NCI-H510A treated with DMSO at 0.1 percent for 48 hours (cell line): ENCODE results near the gene ASAP2.

ENCODE experiments used
- DNase-seq: peaks from one replicate; lab custom pipeline; 2025; lab: John Stamatoyannopoulos, UW

The ASAP2 gene

DNA sequence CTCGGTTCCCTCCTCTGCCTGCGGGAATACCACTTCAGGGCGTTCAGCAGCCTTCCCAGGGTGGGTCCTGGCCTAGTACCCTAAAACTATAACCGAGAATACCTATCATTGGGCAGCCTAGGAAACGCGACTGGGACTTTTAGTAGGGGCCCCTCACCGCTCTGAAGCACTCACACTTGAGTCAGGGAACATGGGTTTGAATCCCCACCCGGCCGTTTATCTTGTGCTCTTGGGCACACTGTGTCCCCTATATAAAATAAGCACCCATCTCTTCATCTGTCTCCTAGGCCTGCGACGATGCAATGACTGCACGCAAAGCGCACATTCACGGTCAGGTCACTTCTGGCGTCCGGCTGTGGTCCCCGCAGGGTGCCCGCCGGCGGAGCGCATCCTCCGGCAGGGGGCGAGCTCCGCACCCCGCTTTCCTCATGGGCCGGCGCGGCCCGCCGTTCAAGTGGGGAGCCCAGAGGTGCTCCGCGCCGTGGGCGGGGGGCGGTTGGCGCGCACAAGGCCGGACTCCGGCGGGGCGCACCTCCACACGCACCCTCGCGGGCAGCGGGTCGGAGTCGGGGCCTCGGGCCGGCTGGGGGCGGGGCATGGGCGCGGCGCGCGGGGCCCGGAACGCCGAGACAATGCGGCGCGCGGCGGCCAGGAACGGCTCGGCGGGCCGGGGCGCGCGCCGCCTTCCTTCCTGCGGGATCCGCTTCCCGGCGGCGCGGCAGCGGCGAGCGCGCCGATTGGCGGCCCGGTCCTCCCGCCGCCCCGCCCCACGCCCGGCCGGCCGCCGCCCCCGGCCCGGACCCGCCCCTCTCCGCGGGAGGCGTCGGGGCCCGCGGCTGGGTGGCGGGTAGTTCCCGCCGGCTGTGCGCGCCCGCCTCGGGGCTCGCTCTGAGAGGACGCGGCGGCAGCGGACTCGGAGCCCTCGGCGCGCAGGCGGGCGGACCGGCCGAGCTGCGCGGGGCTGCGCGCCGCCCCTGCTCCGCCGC is at the start of gene ASAP2:
Gene ASAP2, plus strand, starts transcription at position 850 of the 986 bp plus-strand sequence. CDS start 293 bp downstream, outside the sequence.
- peak; percentile 50 for DNase-seq

DNA sequence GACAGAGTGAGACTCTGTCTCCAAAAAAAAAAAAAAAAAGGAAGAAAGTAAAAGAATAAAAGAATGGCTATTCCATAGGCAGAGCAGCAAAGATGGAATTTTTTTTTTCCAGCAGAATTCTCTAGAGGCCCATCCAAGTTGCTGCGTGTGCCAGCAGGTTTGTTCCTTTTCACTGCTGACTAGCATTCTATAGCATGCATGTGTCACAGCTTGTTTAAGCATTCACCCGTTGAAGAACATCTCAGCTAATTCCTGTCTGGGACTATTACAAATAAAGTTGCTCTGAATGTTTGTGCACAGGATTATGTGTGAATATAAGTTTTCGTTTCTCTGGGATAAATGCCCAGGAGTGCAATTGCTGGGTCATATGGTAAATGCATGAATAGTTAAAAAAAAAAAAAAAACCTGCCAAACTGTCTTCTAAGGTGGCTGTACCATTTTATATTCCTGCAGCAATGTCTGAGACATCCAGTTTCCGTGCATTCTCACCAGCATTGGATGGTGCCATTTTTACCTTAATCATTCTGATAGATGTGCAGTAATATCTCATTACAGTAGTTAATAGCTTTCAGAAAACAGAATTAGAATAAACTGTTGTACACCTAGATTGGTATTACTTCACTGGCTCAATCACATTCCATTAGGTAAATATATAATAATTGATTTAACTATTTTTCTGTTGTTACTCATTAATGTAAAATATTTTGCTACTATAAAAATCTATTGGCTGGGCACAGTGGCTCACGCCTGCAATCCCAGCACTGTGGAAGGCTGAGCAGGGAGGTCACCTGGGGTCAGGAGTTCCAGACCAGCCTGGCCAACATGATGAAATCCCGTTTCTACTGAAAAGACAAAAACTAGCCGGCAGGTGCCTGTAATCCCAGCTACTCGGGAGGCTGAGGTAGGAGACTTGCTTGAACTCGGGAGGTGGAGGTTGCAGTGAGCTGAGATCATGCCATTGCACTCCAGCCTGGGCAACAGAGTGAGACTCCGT is 47.5 kb upstream of the ASAP2 start:
- no peak for DNase-seq

DNA sequence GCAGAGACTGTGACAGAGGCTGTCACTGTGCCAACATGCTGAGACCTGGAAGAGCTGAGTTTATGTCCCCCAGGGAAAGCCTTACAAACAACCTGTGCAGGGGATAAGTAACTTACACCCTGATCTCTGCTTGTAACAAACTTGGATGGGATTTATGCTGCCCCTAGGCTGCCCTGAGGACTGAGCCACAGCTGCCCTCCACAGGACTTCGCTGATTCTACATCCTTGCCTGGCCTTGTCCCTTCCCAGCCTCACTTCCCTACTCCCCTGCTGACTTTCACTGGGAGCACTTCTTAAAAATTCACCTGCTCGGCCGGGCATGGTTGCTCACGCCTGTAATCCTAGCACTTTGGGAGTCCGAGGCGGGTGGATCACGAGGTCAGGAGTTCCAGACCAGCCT is 45.9 kb upstream of the ASAP2 start:
- no peak for DNase-seq

DNA sequence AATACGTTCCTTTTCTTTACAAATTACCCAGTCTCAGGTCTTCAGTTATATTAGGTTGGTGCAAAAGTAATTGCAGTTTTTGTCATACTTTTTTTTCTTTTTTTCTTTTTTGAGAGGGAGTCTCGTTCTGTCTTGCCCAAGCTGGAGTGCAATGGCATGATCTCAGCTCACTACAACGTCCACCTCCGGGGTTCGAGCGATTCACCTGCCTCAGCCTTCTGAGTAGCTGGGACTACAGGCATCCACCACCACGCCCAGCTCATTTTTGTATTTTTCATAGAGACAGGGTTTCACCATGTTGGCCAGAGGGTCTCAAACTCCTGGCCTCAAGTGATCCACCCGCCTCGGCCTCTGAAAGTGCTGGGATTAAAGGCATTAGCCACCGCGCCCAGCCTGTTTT is 43.8 kb upstream of the ASAP2 start:
- DNase-seq: no peak

DNA sequence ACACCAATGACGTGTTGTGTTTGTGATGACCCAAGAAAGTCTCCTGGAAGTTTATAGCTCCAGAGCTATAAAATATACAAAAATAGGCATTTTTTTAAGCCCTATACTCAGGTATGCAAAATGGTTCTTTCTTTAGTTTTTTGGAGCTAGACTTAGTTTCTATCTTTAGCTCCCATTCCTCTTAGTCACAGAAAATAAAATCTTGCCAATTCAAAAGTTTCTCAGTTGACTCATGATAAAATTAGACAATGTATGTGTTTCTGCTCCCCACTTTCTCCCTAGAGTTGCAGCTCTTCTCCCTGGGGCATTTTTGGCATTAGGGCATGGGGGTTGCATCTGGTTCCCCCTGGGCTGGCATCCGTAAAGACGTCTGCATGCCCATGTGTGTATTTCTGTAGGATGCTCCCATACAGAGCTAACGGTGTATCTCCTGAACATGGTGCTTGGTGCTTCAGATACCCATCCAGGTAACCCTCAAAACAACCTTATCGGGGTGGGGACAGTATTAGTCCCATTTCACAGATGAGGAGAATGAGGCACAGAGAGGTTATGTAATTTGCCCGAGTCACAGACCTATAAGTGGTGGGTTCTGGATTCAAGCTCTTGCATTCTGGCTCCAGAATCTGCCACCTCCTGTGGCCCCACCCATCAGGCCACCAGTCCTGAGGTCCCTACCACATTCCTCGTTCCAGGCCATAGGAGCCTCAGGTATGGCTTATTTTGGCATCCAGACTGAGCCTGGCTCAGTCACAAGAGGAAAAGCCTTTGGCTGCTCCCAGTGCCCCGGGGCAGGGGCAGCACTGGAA is 43.1 kb upstream of the ASAP2 start:
- no peak for DNase-seq

DNA sequence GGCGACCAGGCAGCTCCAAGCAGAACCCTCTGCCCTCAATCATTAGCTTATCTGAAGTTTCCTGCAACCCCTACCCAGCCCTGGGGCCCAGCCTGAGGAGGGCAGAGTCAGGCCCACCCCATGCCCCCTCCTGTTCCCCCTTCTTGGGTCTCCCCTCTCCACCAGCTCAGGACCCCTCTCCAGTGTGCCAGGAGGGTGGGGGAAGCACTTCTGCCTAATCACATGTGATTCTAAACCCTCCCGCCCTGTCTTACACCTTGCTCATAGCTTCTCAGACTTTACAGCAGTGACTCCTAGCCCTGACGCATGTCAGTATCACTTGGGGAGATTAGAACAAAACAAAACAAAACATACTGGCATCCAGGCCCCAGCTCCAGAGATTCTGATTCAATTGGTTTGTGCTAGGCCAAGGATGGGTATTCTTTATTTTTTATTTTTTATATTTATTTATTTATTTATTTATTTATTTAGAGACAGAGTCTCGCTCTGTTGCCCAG is 42.5 kb upstream of the ASAP2 start:
- DNase-seq: no peak

DNA sequence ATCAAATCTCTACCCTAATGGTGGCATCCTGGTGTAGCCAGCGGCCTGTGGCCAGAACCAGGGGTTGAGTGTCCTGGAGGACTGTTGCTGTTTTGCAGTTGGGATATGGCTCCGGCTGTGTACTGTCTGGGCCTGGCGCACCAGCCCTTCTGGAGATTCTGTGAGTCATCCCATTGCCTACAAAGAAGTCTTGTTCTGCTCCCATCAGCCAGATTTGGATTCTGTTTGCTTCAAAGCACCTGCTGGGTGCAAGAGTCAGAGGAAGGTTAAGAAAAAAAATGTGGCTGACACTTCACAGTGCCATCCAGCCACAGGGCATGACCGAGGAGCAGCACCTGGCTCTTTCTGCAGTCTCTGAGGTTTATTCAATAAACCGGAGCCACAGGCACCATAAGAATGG is 41.0 kb upstream of the ASAP2 start:
- DNase-seq: no peak

DNA sequence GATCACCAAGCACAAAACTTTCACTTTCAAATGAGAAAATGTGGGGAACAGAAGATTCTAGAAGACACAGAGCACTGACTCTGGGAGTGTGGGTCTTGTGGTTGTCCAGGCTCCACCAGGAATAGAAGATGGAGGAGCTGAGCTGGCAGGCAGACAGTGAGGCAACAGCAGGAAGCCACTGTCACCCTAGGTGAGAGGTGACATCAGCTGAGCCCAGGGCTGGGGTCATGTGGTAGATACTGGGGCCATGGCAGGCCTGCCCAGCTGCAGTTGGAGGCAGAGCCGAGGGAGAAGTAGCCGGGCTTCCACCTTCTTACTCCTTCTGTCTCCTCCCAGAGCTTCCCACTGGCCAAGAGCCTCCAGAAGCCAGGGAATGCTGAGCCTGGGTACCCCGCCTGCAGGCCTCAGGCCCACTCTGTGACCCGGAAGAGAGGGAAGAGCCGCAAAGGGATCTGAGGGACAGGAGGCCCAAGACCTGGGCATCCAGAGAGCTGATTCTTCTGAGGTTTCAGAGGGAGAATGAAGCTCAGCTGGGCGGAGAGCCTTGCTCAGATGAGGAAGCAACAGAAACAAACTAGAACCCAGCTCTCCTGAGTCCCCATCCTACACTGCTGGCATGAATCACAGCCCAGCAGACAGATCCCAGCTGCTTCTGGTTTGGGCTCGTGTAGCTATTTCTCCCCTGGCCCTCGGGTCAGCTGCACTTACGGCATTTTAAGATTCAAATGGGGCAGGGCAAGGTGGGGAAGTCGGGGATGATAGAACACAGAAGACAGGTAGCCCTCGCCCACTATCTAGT is 39.8 kb upstream of the ASAP2 start:
- DNase-seq: no peak

DNA sequence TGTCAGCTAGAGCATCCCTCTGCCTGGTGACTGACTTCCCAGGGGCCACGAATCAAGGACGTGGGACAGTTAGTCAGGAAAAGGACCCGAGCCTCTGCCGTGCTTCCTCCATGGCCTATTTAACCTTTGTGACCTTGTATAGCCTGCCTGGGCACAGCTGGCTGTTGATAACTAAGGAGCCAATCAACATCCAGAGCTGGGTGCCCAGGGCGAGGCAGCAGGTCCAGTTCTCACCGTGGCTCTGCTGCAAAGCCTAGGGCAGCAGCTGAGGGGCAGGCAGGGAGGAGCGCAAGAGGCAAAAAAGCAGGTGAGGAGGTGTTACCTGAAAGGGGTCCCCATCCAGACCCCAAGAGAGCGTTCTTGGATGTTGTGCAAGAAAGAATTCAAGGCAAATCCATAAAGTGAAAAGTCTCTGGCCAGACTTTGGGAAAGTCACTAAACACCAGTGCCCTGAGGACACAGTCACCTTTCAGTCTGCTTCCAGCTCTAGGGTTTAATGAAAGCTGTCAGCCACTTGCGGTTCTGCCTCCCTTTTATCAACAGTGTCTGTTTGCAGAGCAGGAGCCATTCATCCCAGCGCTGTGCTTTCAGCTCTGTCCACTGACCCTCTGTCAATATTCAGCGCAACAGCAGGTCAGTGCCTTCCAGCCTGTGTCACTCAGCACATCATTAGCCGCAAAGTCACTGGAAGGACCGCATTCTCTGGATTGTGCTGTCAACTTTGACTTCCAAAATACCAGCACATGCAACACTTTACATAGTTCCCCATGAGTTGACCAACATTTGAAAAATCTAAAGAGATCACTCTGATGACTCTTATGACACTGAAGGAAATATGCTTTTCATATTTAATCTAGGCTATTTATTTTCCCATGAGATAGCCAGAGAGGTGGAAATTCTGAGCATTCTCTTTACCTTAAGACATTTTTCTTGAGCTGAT is 38.6 kb upstream of the ASAP2 start:
- DNase-seq: peak; percentile 33

DNA sequence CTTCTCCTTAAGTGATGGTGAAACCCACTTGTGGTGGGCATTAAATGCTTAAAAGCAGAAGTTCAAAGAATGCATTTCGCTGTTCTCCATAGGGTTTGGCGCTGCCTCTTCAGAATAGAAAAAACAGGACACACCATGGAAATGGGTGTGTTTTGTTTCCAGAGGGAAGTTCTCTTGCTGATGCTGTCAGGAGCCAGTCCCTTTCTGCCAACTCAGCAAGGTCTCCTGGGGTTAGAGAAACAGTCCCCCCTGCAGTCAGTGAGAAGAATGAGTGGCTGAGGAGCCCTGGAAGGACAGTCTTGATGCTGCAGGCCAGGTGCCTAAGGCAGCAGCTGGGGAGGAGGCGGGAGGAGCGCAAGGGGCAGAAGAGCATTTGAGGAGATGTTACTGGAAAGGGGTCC is 37.8 kb upstream of the ASAP2 start:
- DNase-seq: no peak

DNA sequence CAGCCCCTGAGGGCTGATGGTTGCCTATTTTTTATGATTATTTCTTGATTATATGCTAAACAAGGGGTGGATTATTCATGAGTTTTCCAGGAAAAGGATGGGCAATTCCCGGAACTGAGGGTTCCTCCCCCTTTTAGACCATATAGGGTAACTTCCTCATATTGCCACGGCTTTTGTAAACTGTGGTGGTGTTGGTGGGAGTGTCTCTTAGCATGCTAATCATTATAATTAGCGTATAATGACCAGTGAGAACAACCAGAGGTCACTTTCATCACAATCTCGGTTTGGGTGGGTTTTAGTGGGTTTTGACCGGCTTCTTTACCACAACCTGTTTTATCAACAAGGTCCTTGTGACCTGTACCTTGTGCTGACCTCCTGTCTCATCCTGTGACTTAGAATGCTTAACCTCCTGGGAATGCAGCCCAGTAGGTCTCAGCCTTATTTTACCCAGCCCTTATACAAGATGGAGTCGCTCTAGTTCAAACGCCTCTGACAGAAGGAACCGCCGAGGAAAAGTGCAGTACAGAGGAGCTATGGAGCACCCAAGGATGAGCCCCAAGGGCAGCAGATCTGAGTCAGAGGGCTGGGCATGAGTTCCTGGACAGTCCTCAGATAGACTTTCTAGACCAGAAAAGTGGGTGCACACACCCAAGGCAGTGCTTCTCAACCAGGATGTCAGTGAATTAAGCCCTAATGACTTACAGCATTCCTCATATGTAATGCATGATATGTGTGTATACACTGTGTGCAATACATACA is 37.1 kb upstream of the ASAP2 start:
- no peak for DNase-seq

DNA sequence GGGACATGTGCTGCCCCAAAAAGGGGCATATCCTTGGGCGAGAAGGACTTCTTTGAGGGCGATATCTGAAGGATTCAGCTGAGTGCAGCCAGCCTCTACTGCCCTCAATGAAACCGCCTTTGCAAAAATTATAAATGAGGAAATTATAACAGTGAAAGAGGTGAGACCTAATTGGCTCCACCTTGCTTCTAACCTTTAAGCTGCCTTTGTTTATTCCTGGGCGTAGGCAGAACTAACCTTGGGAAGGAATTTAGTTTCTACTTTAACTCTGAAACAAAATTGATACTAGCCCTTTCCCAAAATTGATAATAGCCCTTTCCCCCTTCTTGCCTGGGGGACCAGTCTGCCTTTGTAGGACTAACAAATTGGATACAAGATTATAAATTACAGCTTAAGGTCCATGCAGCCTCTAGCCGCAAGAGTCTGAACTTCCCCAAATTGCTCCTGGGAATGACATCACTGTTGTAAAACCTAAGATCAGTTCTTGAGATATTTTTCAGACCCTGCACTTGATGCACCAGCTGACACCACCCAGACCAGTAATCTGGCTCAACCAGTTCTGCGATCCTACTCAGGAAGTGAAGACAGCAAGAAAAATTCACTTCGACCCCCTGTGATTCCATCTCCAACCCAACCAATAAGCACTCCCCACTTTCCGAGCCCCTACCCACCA is 36.0 kb upstream of the ASAP2 start:
- peak; percentile 49 for DNase-seq

DNA sequence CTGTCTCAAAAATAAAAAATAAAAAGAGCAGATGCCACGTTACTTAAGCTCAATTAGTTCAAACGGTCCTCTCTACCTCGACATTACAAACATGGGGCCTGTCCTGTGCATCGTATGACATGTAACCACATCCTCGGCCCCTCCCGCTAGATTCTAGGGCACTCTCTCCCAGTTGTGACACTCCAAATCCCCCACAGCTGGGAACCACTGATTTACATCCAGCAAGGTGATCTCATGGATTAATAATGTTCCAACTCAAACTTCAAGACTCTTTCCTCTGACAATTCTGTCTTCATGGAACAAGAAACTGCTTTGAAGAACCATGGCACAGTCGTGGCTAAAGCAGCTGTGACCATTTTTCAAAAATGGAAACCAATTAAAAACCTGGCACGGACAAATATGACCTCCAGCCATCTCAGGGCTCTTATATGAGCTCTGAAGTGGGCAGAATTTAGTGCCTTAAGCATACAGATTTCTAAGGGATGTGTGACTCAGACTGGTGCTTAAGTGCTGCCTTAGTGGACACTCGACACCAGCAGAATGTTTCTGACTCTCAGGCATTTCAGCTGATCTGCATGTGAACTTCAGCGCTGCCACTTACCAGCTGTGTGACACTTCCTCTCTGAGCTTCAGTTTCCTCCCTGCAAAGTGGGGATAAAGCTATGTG is 31.7 kb upstream of the ASAP2 start:
- peak; percentile 90 for DNase-seq

DNA sequence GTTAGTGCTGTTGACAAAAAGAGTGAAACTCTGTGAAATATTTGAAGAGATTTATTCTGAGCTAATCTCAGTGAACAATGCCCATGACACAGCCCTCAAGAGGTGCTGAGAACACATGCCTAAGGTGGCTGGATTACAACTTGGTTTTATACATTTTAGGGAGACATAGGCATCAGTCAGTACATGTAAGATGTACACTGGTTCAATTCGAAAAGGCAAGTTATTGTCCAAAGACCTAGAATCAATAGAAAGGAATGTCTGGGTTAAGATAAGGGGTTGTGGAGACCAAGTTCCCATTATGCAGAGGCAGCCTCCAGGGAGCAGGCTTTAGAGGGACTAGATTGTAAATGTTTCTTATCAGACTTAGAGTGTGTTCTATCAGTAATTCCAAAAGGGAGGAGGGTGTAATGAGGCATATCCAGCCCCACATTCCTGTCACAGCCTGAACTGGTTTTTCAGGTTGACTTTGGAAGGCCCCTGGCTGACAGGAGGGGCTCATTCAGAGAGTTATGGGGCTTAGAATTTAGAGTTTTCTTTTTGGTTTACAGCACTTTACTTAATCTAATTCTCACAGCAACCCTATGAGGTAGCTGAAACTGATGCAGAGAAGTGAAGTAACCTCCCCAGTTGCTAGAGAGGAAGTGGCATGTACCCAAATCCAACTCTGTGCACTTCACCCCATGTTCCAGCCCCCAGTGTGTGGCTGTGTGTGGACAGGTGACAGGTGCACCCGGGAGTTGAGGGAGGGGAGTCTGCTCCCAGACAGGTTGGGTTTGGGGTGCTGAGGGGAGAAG is 28.3 kb upstream of the ASAP2 start:
- peak; percentile 57 for DNase-seq

DNA sequence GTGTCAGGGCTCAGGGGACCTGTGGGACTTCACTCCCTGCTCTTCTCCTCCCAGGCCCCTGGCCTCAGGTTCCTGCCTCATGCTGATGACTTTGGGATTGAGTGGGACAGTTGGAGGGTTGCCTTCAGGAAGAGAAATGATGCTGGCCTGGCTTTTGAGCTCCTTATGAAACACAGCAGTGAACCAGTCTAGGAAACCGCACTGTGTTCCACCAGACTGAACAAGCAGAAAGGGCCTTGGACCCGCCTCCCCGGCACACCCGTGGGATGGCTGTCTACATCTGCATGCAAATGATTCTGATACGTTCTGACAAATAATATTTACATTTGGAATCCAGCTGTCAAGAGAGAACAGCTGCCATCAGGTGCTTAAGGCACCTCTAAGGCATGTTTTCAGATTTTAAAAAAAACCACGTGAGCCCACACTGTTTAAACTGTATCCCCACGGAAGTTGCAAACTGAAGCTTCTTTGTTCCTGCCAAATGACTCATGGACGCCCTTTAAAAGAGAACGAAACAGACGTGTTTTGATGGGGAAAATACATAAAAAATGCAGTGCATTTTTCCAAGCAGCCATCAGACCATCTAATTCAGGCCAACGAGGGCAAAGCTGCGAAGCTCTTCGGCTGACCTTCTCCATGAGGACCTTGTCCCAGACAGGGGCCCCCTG is 27.6 kb upstream of the ASAP2 start:
- DNase-seq: peak; percentile 86

DNA sequence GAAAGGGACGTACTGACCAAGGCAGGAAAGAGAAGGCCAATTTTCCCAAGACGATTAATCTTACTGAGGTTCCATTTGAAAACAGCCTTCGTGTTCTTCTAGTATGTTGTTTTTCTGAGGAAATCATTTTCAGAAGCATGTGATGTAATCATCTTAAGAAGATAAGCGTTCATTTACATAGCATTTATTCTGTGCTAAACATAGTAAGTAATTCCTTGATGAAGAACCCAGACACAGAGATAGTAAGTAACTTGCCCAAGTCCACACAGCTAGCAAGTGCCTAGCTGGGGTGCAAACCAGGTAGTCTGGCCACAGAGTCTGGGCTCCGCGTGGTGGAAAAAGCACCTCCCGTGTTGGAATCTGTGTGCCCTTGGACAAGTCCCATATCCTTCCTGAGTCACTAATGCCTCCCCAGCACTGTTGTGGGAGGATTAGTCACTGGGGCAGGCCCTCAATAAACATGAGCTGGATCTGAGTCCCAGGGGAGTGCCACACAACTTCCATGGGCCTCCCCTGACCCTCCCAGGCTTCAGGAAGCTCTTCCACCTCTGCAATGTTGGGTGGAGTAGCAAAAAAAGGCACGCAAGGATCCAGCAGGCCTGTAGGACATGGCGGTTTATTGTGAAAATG is 26.9 kb upstream of the ASAP2 start:
- DNase-seq: no peak
